GM23338 (cell line): ENCODE measurements around the gene OXER1. TPM values are rescaled to one million over a fixed set of nuclear protein-coding genes. Genes with fewer than 3 reads are reported as not detected.

Experiments
- ATAC-seq: fragments of 200-7000 bp; cut with Tn5 transposase; 3 replicates; pipeline ENCODE4 v1.9.1; 2020
- DNase-seq: peaks from one replicate; pipeline ENCODE4 v3.0.0-alpha.2; 2015; ENCODE audit warnings: low spot score
- H2AFZ ChIP-seq: fragments of 200-600 bp; sonication (generic); 2 replicates; pipeline ENCODE4 v1.8.0; 2016; ENCODE audit warnings: antibody characterized with exemption, mild to moderate bottlenecking, moderate library complexity
- H3F3A ChIP-seq: fragments of 200-600 bp; sonication (generic); replicated peaks from 2 replicates; pipeline ENCODE4 v1.8.0; 2017; ENCODE audit warnings: antibody characterized with exemption, mixed run types, low read depth
- H3K27ac ChIP-seq: fragments of 200-600 bp; sonication (generic); 2 replicates; pipeline ENCODE4 v1.6.1; 2016; ENCODE audit warnings: low read depth
- H3K27me3 ChIP-seq: fragments of 200-600 bp; sonication (generic); 2 replicates; pipeline ENCODE4 v1.8.0; 2016; ENCODE audit warnings: mild to moderate bottlenecking, mixed run types, moderate library complexity; ENCODE audit not compliant: insufficient read depth
- H3K36me3 ChIP-seq: fragments of 200-600 bp; sonication (generic); 2 replicates; pipeline ENCODE4 v1.8.0; 2016; ENCODE audit warnings: mild to moderate bottlenecking; ENCODE audit not compliant: insufficient read depth
- H3K4me1 ChIP-seq: fragments of 200-600 bp; sonication (generic); 2 replicates; pipeline ENCODE4 v1.8.0; 2016; ENCODE audit warnings: mild to moderate bottlenecking, moderate library complexity; ENCODE audit not compliant: insufficient read depth
- H3K4me2 ChIP-seq: fragments of 200-600 bp; sonication (generic); 2 replicates; pipeline ENCODE4 v1.7.1; 2017; ENCODE audit warnings: mixed run types
- H3K4me3 ChIP-seq: fragments of 200-600 bp; sonication (generic); 2 replicates; pipeline ENCODE4 v1.6.1; 2016; ENCODE audit warnings: mixed run types
- H3K79me2 ChIP-seq: fragments of 200-600 bp; sonication (generic); replicated peaks from 2 replicates; pipeline ENCODE4 v1.8.0; 2017; ENCODE audit warnings: mild to moderate bottlenecking; ENCODE audit not compliant: insufficient read depth
- H3K9me2 ChIP-seq: fragments of 200-600 bp; sonication (generic); 2 replicates; pipeline ENCODE4 v1.8.0; 2017; ENCODE audit not compliant: insufficient read depth
- H4K20me1 ChIP-seq: fragments of 200-600 bp; sonication (generic); replicated peaks from 2 replicates; pipeline ENCODE4 v1.8.0; 2017; ENCODE audit warnings: mild to moderate bottlenecking; ENCODE audit not compliant: insufficient read depth
- H3K27ac Mint-ChIP-seq: 2 replicates; pipeline ENCODE4 v1.8.0; 2020; ENCODE audit warnings: inconsistent platforms, mild to moderate bottlenecking, moderate library complexity, mixed read lengths
- H3K27me3 Mint-ChIP-seq: 3 replicates; pipeline ENCODE4 v1.8.0; 2022; ENCODE audit warnings: low read depth, mild to moderate bottlenecking, moderate library complexity, mixed read lengths, inconsistent platforms; ENCODE audit not compliant: insufficient read depth, poor library complexity
- H3K36me3 Mint-ChIP-seq: 3 replicates; pipeline ENCODE4 v1.8.0; 2021; ENCODE audit warnings: low read depth, mild to moderate bottlenecking, inconsistent platforms, moderate library complexity, mixed read lengths
- H3K4me1 Mint-ChIP-seq: 3 replicates; pipeline ENCODE4 v1.8.0; 2020; ENCODE audit warnings: mild to moderate bottlenecking, inconsistent platforms, mixed read lengths
- H3K4me3 Mint-ChIP-seq: 3 replicates; pipeline ENCODE4 v1.8.0; 2021; ENCODE audit warnings: moderate library complexity, mild to moderate bottlenecking, inconsistent platforms, mixed read lengths
- H3K9me3 Mint-ChIP-seq: 3 replicates; pipeline ENCODE4 v1.8.0; 2020; ENCODE audit warnings: moderate library complexity, mild to moderate bottlenecking, inconsistent platforms, mixed read lengths
- CREB1 ChIP-seq: fragments of 250-450 bp; sonication (Bioruptor Pico); IDR thresholded peaks from 2 replicates; pipeline ENCODE4 v1.5.0; 2020; ENCODE audit warnings: low read depth, mild to moderate bottlenecking, moderate library complexity
- CTCF ChIP-seq, 2 experiments: fragments of 200-600 bp in 1 of 2; sonication (generic) in 1 of 2; conservative IDR thresholded peaks; 2 replicates each; pipeline versions ENCODE4 v1.5.1 to v1.6.1; 2016 to 2017; ENCODE audit warnings: antibody characterized with exemption in 2 of 2, low read depth in 2 of 2, mild to moderate bottlenecking in 2 of 2, moderate library complexity in 1 of 2
- JUNB ChIP-seq: IDR thresholded peaks from one replicate; pipeline ENCODE4 v1.6.1; 2016; ENCODE audit warnings: antibody characterized with exemption; ENCODE audit not compliant: unreplicated experiment
- REST ChIP-seq: IDR thresholded peaks from one replicate; pipeline ENCODE4 v1.6.1; 2018; ENCODE audit warnings: antibody characterized with exemption; ENCODE audit not compliant: unreplicated experiment
- STAT1 ChIP-seq: IDR thresholded peaks from one replicate; pipeline ENCODE4 v1.6.1; 2016; ENCODE audit warnings: antibody characterized with exemption; ENCODE audit not compliant: unreplicated experiment
- ZNF331 ChIP-seq: fragments of 250-450 bp; sonication (Bioruptor Pico); IDR thresholded peaks from 2 replicates; pipeline ENCODE4 v1.5.0; 2020; ENCODE audit warnings: low read depth, mild to moderate bottlenecking, moderate library complexity
- polyA plus RNA-seq: library from polyadenylated mRNA; unstranded; fragments of >200 nt; fragmentation: Nextera tagmentation; extraction: Ambion mirVana; gene quantifications from 2 replicates; pipeline ENCODE4 v1.2.1, GENCODE V29; 2016
- total RNA-seq: library from RNA; depleted of rRNA; stranded (reverse); fragments of >200 nt; shearing (Covaris generic); gene quantifications from 2 replicates; pipeline ENCODE4 v1.2.3, GENCODE V29; 2014
- TF ChIP-seq, protein P1 (sequence below): IDR thresholded peaks from 2 replicates; pipeline ENCODE4 v1.6.1; 2016; ENCODE audit warnings: antibody characterized with exemption

The OXER1 gene
- total and polyA plus RNA-seq, 2 experiments from 2014 or later: 0.69 to 1.5 TPM

DNA sequence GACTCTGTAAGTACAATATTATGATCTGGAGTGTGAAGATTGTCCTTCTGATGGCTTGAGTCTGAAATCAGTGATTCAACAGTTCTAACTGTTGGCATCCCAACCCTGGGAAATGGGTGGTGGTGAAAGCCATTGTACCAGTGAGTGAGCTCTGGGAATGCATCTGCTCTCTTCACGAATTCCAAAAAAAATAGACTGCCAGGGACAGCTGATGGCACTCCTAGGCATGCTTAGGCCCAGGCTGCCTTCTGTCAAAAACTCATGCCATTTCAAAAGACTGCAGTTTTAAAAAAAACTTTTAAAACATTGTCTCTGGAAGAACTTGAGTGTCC is 20.3 kb downstream of the OXER1 start:
- Histone ChIP-seq H3K27me3 (no peaks in the 10 kb centered on the region), H3K4me3 (no peak overlapping the region), H3K36me3 (no peaks in the 10 kb centered on the region), H3K4me1 (no peaks in the 10 kb centered on the region), H3K9me2 (peaks cover 7% of the 10 kb centered on the region), H3K79me2 (no peaks in the 10 kb centered on the region), H3K4me2 (no peak overlapping the region), H2AFZ (no peak overlapping the region), H3F3A (no peaks in the 10 kb centered on the region), H4K20me1 (no peaks in the 10 kb centered on the region), H3K27ac (no peak overlapping the region)
- Mint-ChIP-seq H3K27ac (no peak overlapping the region), H3K4me1 (peaks cover 13% of the 10 kb centered on the region), H3K27me3 (peaks cover 4% of the 10 kb centered on the region), H3K4me3 (no peak overlapping the region), H3K9me3 (peaks cover 7% of the 10 kb centered on the region; the same call in 2 of the 3 replicates), H3K36me3 (peaks cover 23% of the 10 kb centered on the region; the same call in 2 of the 3 replicates)
- ATAC-seq (no peak), DNase-seq (no peak)
- TF ChIP-seq CREB1 (CRISPR knock-in tag): no peak
- no peak for TF ChIP-seq REST
- no peak for TF ChIP-seq STAT1
- TF ChIP-seq, protein P1, sequence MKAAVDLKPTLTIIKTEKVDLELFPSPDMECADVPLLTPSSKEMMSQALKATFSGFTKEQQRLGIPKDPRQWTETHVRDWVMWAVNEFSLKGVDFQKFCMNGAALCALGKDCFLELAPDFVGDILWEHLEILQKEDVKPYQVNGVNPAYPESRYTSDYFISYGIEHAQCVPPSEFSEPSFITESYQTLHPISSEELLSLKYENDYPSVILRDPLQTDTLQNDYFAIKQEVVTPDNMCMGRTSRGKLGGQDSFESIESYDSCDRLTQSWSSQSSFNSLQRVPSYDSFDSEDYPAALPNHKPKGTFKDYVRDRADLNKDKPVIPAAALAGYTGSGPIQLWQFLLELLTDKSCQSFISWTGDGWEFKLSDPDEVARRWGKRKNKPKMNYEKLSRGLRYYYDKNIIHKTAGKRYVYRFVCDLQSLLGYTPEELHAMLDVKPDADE: no peak
- TF ChIP-seq ZNF331 (CRISPR knock-in tag): no peak

DNA sequence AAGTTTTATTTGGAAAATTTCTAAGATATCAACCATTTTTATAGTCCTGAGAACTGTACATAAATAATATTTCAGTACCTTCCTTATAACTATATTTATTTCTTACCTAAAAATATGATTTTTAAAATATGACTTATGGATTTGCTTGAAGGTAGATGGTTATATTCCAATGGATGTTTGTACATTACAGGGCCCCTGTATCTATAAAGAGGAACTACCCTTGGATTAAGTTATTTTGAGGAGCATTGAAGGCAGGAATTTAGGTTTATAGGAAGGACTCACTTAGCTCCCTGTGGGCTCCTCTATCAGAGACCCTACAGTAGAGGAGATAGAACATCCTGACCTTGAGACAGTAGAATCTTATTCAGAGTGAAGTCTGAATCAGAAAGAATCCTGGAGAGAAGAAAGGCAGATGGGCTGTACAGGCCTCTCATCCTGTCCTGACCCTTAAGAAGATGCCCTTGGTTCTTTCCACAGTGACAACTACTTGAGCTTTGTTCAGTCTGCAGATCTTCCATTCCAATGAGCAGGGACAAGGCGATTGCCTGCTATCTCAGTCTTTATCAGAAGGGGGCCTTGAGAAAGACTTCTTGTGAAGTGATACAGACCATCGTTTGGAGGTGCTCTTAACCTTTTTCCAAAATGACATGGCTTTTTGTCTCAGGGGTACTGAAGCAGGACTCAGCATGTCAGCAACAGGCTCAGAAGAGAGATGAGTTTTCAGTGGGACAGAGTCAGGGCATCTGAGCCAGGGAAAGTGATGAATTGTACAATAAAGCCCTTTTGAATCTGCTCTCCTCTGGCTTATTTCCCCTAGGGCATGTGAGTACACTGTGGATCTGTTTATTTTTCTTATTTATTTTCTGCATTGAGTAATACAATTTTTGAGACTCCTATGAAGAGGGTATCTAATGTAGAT is 20.9 kb downstream of the OXER1 start:
- Histone ChIP-seq H3K79me2 (no peaks in the 10 kb centered on the region), H3K9me2 (peaks cover 7% of the 10 kb centered on the region), H4K20me1 (no peaks in the 10 kb centered on the region), H3K36me3 (no peaks in the 10 kb centered on the region), H3K27ac (no peak overlapping the region), H3K27me3 (no peaks in the 10 kb centered on the region), H3F3A (no peaks in the 10 kb centered on the region), H3K4me2 (no peak overlapping the region), H3K4me1 (no peaks in the 10 kb centered on the region), H3K4me3 (no peak overlapping the region), H2AFZ (no peak overlapping the region)
- Mint-ChIP-seq H3K27me3 (peaks cover 5% of the 10 kb centered on the region), H3K36me3 (peaks cover 24% of the 10 kb centered on the region; the same call in 2 of the 3 replicates), H3K27ac (no peak overlapping the region), H3K9me3 (peaks cover 7% of the 10 kb centered on the region; the same call in 2 of the 3 replicates), H3K4me3 (no peak overlapping the region), H3K4me1 (peaks cover 19% of the 10 kb centered on the region)
- TF ChIP-seq CREB1 (CRISPR knock-in tag): no peak
- no peak for TF ChIP-seq JUNB
- peak; percentile 16 to 24; a peak in 2 of 4 replicates for TF ChIP-seq CTCF (conservative IDR thresholded peaks at IDR 0.05; ENCODE audit: low read depth in 2 of 2)
- TF ChIP-seq, protein P1: no peak
- ATAC-seq (peak; percentile 56; the same call in 1 of the 3 replicates), DNase-seq (peak; percentile 45)
